CD4-positive, alpha-beta memory T cell (primary cell): ENCODE measurements around the gene LUZP1. TPM values are rescaled to one million over a fixed set of nuclear protein-coding genes. Genes with fewer than 3 reads are reported as not detected.

Experiments used
- CTCF ChIA-PET: fragments of 350-600 bp; sonication (Branson Sonifier 250); formaldehyde crosslinking; loops from one replicate; lab custom pipeline; 2021; ENCODE audit warnings: inconsistent platforms; ENCODE audit not compliant: partially characterized antibody; lab: Charles Lee
- POLR2A ChIA-PET: fragments of 350-600 bp; sonication (Branson Sonifier 250); formaldehyde crosslinking; loops from one replicate; lab custom pipeline; 2021; ENCODE audit not compliant: partially characterized antibody; lab: Charles Lee
- DNase-seq, 5 donors: peaks; one replicate each; pipeline versions ENCODE4 v3.0.0 to v3.0.0-alpha.2; 2020 to 2022; ENCODE audit warnings: mixed read lengths in 1 of 5
- H3K27ac ChIP-seq: one replicate; pipeline ENCODE4 v1.7.0; 2013; ENCODE audit warnings: low read depth, low read length
- H3K27me3 ChIP-seq: 2 replicates; pipeline ENCODE4 v1.7.0; 2013; ENCODE audit warnings: mild to moderate bottlenecking, low read length, moderate library complexity; ENCODE audit not compliant: insufficient read depth
- H3K36me3 ChIP-seq: 2 replicates; pipeline ENCODE4 v1.7.0; 2013; ENCODE audit warnings: mild to moderate bottlenecking, low read length, moderate library complexity; ENCODE audit not compliant: insufficient read depth
- H3K4me1 ChIP-seq: 2 replicates; pipeline ENCODE4 v1.7.0; 2013; ENCODE audit warnings: mild to moderate bottlenecking, low read length, moderate library complexity; ENCODE audit not compliant: insufficient read depth
- H3K4me3 ChIP-seq, 2 donors: one replicate each; pipeline ENCODE4 v1.7.0; 2013; ENCODE audit warnings: low read length in 2 of 2, mild to moderate bottlenecking in 1 of 2
- H3K9me3 ChIP-seq, 2 donors: one replicate each; pipeline ENCODE4 v1.7.0; 2013; ENCODE audit warnings: low read length in 2 of 2, control low read depth in 1 of 2; ENCODE audit not compliant: control insufficient read depth in 1 of 2
- H3K27ac Mint-ChIP-seq, 7 donors: one replicate each; pipeline ENCODE4 v1.8.0; 2020 to 2021; ENCODE audit warnings: mixed read lengths in 7 of 7, mild to moderate bottlenecking in 6 of 7, inconsistent platforms in 3 of 7, moderate library complexity in 3 of 7
- H3K27me3 Mint-ChIP-seq, 2 donors: one replicate each; pipeline ENCODE4 v1.8.0; 2020 to 2021; ENCODE audit warnings: mixed read lengths in 2 of 2
- H3K36me3 Mint-ChIP-seq, 2 donors: one replicate each; pipeline ENCODE4 v1.8.0; 2020 to 2021; ENCODE audit warnings: mixed read lengths in 2 of 2, inconsistent platforms in 1 of 2, mild to moderate bottlenecking in 1 of 2
- H3K4me1 Mint-ChIP-seq, 4 donors: one replicate each; pipeline ENCODE4 v1.8.0; 2020 to 2021; ENCODE audit warnings: mixed read lengths in 4 of 4, mild to moderate bottlenecking in 1 of 4
- H3K4me3 Mint-ChIP-seq, 8 donors: one replicate each; pipeline ENCODE4 v1.8.0; 2020 to 2021; ENCODE audit warnings: mixed read lengths in 8 of 8, mild to moderate bottlenecking in 7 of 8, moderate library complexity in 6 of 8, inconsistent platforms in 3 of 8
- H3K9me3 Mint-ChIP-seq, 8 donors: one replicate each; pipeline ENCODE4 v1.8.0; 2020 to 2021; ENCODE audit warnings: mixed read lengths in 8 of 8, mild to moderate bottlenecking in 5 of 8, inconsistent platforms in 3 of 8, moderate library complexity in 1 of 8
- intact Hi-C: fragments of 100-400 bp; cut with micrococcal nuclease; formaldehyde crosslinking; loops from one replicate; pipeline ENCODE4 v1.15.1; 2023
- polyA plus RNA-seq, 2 donors: library from polyadenylated mRNA; unstranded; fragments of 300-500 nt; fragmentation: Illumina TruSeq; gene quantifications; one replicate each; pipeline ENCODE4 v1.2.3, GENCODE V29; 2021
- total RNA-seq, 2 experiments: library from RNA; stranded (reverse); gene quantifications; one replicate each; pipeline ENCODE4 v1.2.3, GENCODE V29; 2021

The LUZP1 gene
- total and polyA plus RNA-seq, 4 experiments from 2014 or later: 11.6 to 39.3 (median 26.3) TPM

GRCh38 chr1:23122023-23122748 is 46.5 kb downstream of the LUZP1 start:
- DNase-seq: no peak
- ChIA-PET POLR2A (interaction anchor here (1.1 to 4.2 kb wide), 4 partner anchors 22 to 47 kb away, joined by 3 to 40 read pairs (median 4); partner anchors contain the start of gene LUZP1), CTCF (interaction anchor here (1.4 to 2.5 kb wide), 3 partner anchors 11 to 62 kb away, joined by 3 to 17 read pairs (median 6); no protein-coding TSS in a partner anchor)
- Mint-ChIP-seq H3K27me3 (no peaks in the 10 kb centered on the region), H3K4me3 (no peak overlapping the region), H3K27ac (peak overlapping the region in 4 of 7 donors; percentile 2 to 67 (median 33)), H3K4me1 (peaks cover 43 to 87% (median 63%) of the 10 kb centered on the region in 4 donors), H3K9me3 (no peaks in the 10 kb centered on the region), H3K36me3 (peaks cover 0 to 4% of the 10 kb centered on the region in 2 donors)
- Histone ChIP-seq H3K4me1 (peaks cover 59% of the 10 kb centered on the region), H3K27me3 (no peaks in the 10 kb centered on the region), H3K9me3 (no peaks in the 10 kb centered on the region), H3K27ac (no peak overlapping the region), H3K4me3 (no peak overlapping the region), H3K36me3 (no peaks in the 10 kb centered on the region)
- intact Hi-C loops: no loop called here

- Mint-ChIP-seq H3K4me3 (peak overlapping the region in 2 of 8 donors; percentile 21 to 43), H3K27me3 (no peaks in the 10 kb centered on the region), H3K36me3 (peaks cover 0 to 4% of the 10 kb centered on the region in 2 donors), H3K27ac (peak overlapping the region; percentile 8 to 96 (median 82)), H3K9me3 (no peaks in the 10 kb centered on the region), H3K4me1 (peaks cover 40 to 84% (median 65%) of the 10 kb centered on the region in 4 donors)
- Histone ChIP-seq H3K36me3 (no peaks in the 10 kb centered on the region), H3K4me1 (peaks cover 76% of the 10 kb centered on the region), H3K27ac (no peak overlapping the region), H3K4me3 (no peak overlapping the region), H3K27me3 (no peaks in the 10 kb centered on the region), H3K9me3 (no peaks in the 10 kb centered on the region)
- ChIA-PET CTCF (interaction anchor here (1.1 to 4.5 kb wide), 4 partner anchors 10 to 1728 kb away, joined by 3 to 62 read pairs (median 28); no protein-coding TSS in a partner anchor), POLR2A (interaction anchor here (1.1 to 5.3 kb wide), 8 partner anchors 8 to 64 kb away, joined by 3 to 49 read pairs (median 26); partner anchors contain the start of gene LUZP1)
- intact Hi-C loops: no loop called here
- no peak for DNase-seq
These were observed 48.3 kb downstream of the LUZP1 start for GRCh38 chr1:23120383-23120782.

- POLR2A ChIA-PET: interaction anchor here (0.5 to 5.3 kb wide), 17 partner anchors 9 to 409 kb away, joined by 3 to 49 read pairs (median 4); partner anchors contain the start of gene LUZP1
- Mint-ChIP-seq H3K27ac (peak overlapping the region; percentile 90 to 98 (median 93)), H3K36me3 (peaks cover 0 to 4% of the 10 kb centered on the region in 2 donors), H3K27me3 (no peaks in the 10 kb centered on the region), H3K9me3 (no peaks in the 10 kb centered on the region), H3K4me1 (peaks cover 38 to 83% (median 67%) of the 10 kb centered on the region in 4 donors), H3K4me3 (peak overlapping the region; percentile 74 to 85 (median 78))
- Histone ChIP-seq H3K36me3 (no peaks in the 10 kb centered on the region), H3K4me1 (peaks cover 77% of the 10 kb centered on the region), H3K4me3 (no peak overlapping the region), H3K27me3 (no peaks in the 10 kb centered on the region), H3K9me3 (no peaks in the 10 kb centered on the region), H3K27ac (peak overlapping the region; percentile 60)
- CTCF ChIA-PET: interaction anchor here (1.0 to 4.5 kb wide), 7 partner anchors 9 to 1729 kb away, joined by 3 to 62 read pairs (median 4); no protein-coding TSS in a partner anchor
- DNase-seq: peak; percentile 57 to 87 (median 76)
- intact Hi-C loops: loop anchor here (2.0 kb wide), 2 partner anchors 18 to 50 kb away; partner anchors contain the start of gene LUZP1
These were observed 49.5 kb downstream of the LUZP1 start for GRCh38 chr1:23118957-23119792.

GRCh38 chr1:23118407-23118806 is 50.2 kb downstream of the LUZP1 start:
- H3K4me1 ChIP-seq: peaks cover 77% of the 10 kb centered on the region
- POLR2A ChIA-PET: interaction anchor here (0.8 to 5.3 kb wide), 13 partner anchors 8 to 409 kb away, joined by 3 to 49 read pairs (median 6); partner anchors contain the start of gene LUZP1
- peaks cover 0 to 4% of the 10 kb centered on the region in 2 donors for H3K36me3 Mint-ChIP-seq
- H3K4me3 Mint-ChIP-seq: peak overlapping the region in 7 of 8 donors; percentile 74 to 85 (median 79)
- peaks cover 36 to 83% (median 63%) of the 10 kb centered on the region in 4 donors for H3K4me1 Mint-ChIP-seq
- no peak overlapping the region for H3K4me3 ChIP-seq
- H3K27me3 Mint-ChIP-seq: no peaks in the 10 kb centered on the region
- no peaks in the 10 kb centered on the region for H3K9me3 ChIP-seq
- intact Hi-C loops: loop anchor here (2.0 kb wide), 2 partner anchors 18 to 50 kb away; partner anchors contain the start of gene LUZP1
- no peaks in the 10 kb centered on the region for H3K9me3 Mint-ChIP-seq
- peak overlapping the region; percentile 60 for H3K27ac ChIP-seq
- peak overlapping the region; percentile 90 to 98 (median 93) for H3K27ac Mint-ChIP-seq
- H3K27me3 ChIP-seq: no peaks in the 10 kb centered on the region
- no peak for DNase-seq
- CTCF ChIA-PET: interaction anchor here (1.0 to 4.5 kb wide), 5 partner anchors 8 to 70 kb away, joined by 3 to 62 read pairs (median 15); no protein-coding TSS in a partner anchor
- H3K36me3 ChIP-seq: no peaks in the 10 kb centered on the region

- intact Hi-C loops: no loop called here
- no peaks in the 10 kb centered on the region for H3K9me3 Mint-ChIP-seq
- peaks cover 0 to 4% of the 10 kb centered on the region in 2 donors for H3K36me3 Mint-ChIP-seq
These were observed 51.5 kb downstream of the LUZP1 start for GRCh38 chr1:23116921-23117699.

More at GRCh38 chr1:23116921-23117699, 51.5 kb downstream of the LUZP1 start:
- POLR2A ChIA-PET: interaction anchor here (3.5 to 5.3 kb wide), 2 partner anchors 14 to 17 kb away, joined by 44 to 49 read pairs; no protein-coding TSS in a partner anchor
- Histone ChIP-seq H3K27me3 (no peaks in the 10 kb centered on the region), H3K9me3 (no peaks in the 10 kb centered on the region), H3K36me3 (no peaks in the 10 kb centered on the region), H3K27ac (no peak overlapping the region), H3K4me1 (peaks cover 88% of the 10 kb centered on the region), H3K4me3 (no peak overlapping the region)
- CTCF ChIA-PET: interaction anchor here (4.0 to 10.0 kb wide), 3 partner anchors 16 to 67 kb away, joined by 41 to 74 read pairs (median 62); no protein-coding TSS in a partner anchor
- peak overlapping the region; percentile 9 to 82 (median 70) for H3K27ac Mint-ChIP-seq
- peaks cover 40 to 84% (median 63%) of the 10 kb centered on the region in 4 donors for H3K4me1 Mint-ChIP-seq
- H3K4me3 Mint-ChIP-seq: peak overlapping the region in 4 of 8 donors; percentile 2 to 51 (median 39)
- no peak for DNase-seq
- no peaks in the 10 kb centered on the region for H3K27me3 Mint-ChIP-seq
